GM12878 (cell line): Measurements from ENCODE around the gene DND1. TPM values are rescaled to one million over a fixed set of nuclear protein-coding genes. Genes with fewer than 3 reads are reported as not detected.

Experiments used
- ATF7 ChIP-seq: fragments of 450-650 bp; IDR thresholded peaks from 2 replicates; pipeline ENCODE4 v1.6.1; 2016; ENCODE audit warnings: low read depth, mild to moderate bottlenecking
- CUX1 ChIP-seq: IDR thresholded peaks from 2 replicates; pipeline ENCODE4 v1.6.1; 2012; ENCODE audit warnings: improper control_type of control experiment, low read depth, low read length; ENCODE audit not compliant: insufficient replicate concordance
- IKZF1 ChIP-seq: fragments of 450-650 bp; conservative IDR thresholded peaks from 2 replicates; pipeline ENCODE4 v1.6.1; 2017; ENCODE audit warnings: antibody characterized with exemption, mild to moderate bottlenecking
- KAT2A ChIP-seq: conservative IDR thresholded peaks from 2 replicates; pipeline ENCODE4 v1.6.1; 2011; ENCODE audit warnings: low read depth, low read length; ENCODE audit not compliant: control insufficient read depth
- MAX ChIP-seq: IDR thresholded peaks from 2 replicates; pipeline ENCODE4 v1.6.1; 2012; ENCODE audit warnings: low read depth, low read length, improper control_type of control experiment
- POLR2AphosphoS5 ChIP-seq: IDR thresholded peaks from 2 replicates; pipeline ENCODE4 v1.6.1; 2011; ENCODE audit warnings: mild to moderate bottlenecking, low read length, inconsistent platforms
- RELB ChIP-seq: fragments of 450-650 bp; IDR thresholded peaks from 2 replicates; pipeline ENCODE4 v1.6.1; 2017; ENCODE audit warnings: low read depth, mild to moderate bottlenecking, moderate library complexity
- REST ChIP-seq: IDR thresholded peaks from 2 replicates; pipeline ENCODE4 v1.6.1; 2012; ENCODE audit warnings: mild to moderate bottlenecking, low read depth, low read length
- SMC3 ChIP-seq: IDR thresholded peaks from 2 replicates; pipeline ENCODE4 v1.6.1; 2011; ENCODE audit warnings: low read length, improper control_type of control experiment, borderline replicate concordance
- TAF1 ChIP-seq: IDR thresholded peaks from 2 replicates; pipeline ENCODE4 v1.6.1; 2011; ENCODE audit warnings: mild to moderate bottlenecking, low read depth, low read length, borderline replicate concordance
- polyA plus RNA-seq, 11 experiments: library from polyadenylated mRNA; depleted of rRNA in 4 of 11; unstranded in 6 of 11; stranded (reverse) in 5 of 11; fragments of >200 nt; fragmentation: Nextera tagmentation in 4 of 11; fragmentation: Illumina TruSeq in 1 of 11; extraction: Ambion mirVana in 4 of 11; extraction: Trizol in 1 of 11; gene quantifications; 1 replicate in 1 of 11; 2 replicates in 10 of 11; pipeline versions ENCODE4 v1.2.1 to v1.2.3, GENCODE V29; 2011 to 2016; ENCODE audit warnings: inconsistent platforms in 2 of 11, missing spikeins in 2 of 11, low read depth in 1 of 11
- total RNA-seq, 4 experiments: library from RNA; depleted of rRNA in 3 of 4; stranded (reverse); fragments of >200 nt in 3 of 4; fragmentation: Illumina TruSeq in 1 of 4; extraction: Trizol in 1 of 4; gene quantifications; 2 replicates each; pipeline versions ENCODE4 v1.2.1 to v1.2.3, GENCODE V29; 2013 to 2021

DND1 gene
- total and polyA plus RNA-seq, 10 of the 15 experiments (the other 5 are each of a cell fraction or from before 2014, with no cell fraction given), result 0.15 to 2.9 (median 0.73) TPM; not detected in 2

GRCh38 chr5:140632366-140633020, 40.9 kb downstream of the DND1 start (continued):
- no peak for TF ChIP-seq CUX1
- TF ChIP-seq KAT2A, result no peak
- no peak for TF ChIP-seq RELB
- no peak for TF ChIP-seq REST
- peak; percentile 19; the same call in 1 of the 2 replicates for TF ChIP-seq IKZF1
- TF ChIP-seq MAX, result peak; percentile 64
- TF ChIP-seq SMC3, result no peak
- no peak for TF ChIP-seq ATF7
- no peak for TF ChIP-seq POLR2AphosphoS5
- peak; percentile 31; the same call in 1 of the 2 replicates for TF ChIP-seq TAF1
- TF ChIP-seq, all 136 proteins: peak for 9
